Left kidney (tissue), 8 donors: ENCODE measurements around the gene SIRT7. TPM values are rescaled to one million over a fixed set of nuclear protein-coding genes. Genes with fewer than 3 reads are reported as not detected.

Experiments used
- DNase-seq: peaks from one replicate; pipeline ENCODE4 v3.0.0-alpha.2; 2013
- long read RNA-seq, 8 donors: transcript quantifications; one replicate each; lab custom pipeline, GENCODE V29; 2026
- polyA plus RNA-seq: library from polyadenylated mRNA; unstranded; fragments of 120-200 nt; gene quantifications from one replicate; pipeline ENCODE4 v1.2.1, GENCODE V29; 2013; ENCODE audit not compliant: insufficient read length

Gene SIRT7
- polyA plus RNA-seq, result 15.0 TPM
- long read RNA-seq, donor 1, partial matches to known transcripts, result 0 of 4 reads
- long read RNA-seq, donor 1, other reads (novel, unspliced or antisense), result 0 of 4 reads
- long read RNA-seq, donor 2, partial matches to known transcripts, result 0 of 4 reads
- long read RNA-seq, donor 2, other reads (novel, unspliced or antisense), result 0 of 4 reads
- long read RNA-seq, donor 3, partial matches to known transcripts, result 0 of 1 reads
- long read RNA-seq, donor 3, other reads (novel, unspliced or antisense), result 0 of 1 reads
- long read RNA-seq, donor 4, result 0 reads
- long read RNA-seq, donor 5, partial matches to known transcripts, result 0 of 7 reads
- long read RNA-seq, donor 5, other reads (novel, unspliced or antisense), result 0 of 7 reads
- long read RNA-seq, donor 6, partial matches to known transcripts, result 6 of 10 reads
- long read RNA-seq, donor 6, other reads (novel, unspliced or antisense), result 0 of 10 reads
- long read RNA-seq, donor 7, partial matches to known transcripts, result 0 of 3 reads
- long read RNA-seq, donor 7, other reads (novel, unspliced or antisense), result 0 of 3 reads
- long read RNA-seq, donor 8, partial matches to known transcripts, result 0 of 1 reads
- long read RNA-seq, donor 8, other reads (novel, unspliced or antisense), result 0 of 1 reads

GRCh38 chr17:81917565-81918332 lies at the start of gene SIRT7:
Gene SIRT7, minus strand, starts transcription at chr17:81918176. Its CDS starts 45 bp downstream, at chr17:81918131.
- peak; percentile 69 for DNase-seq

GRCh38 chr17:81967244-81967532 lies 49.2 kb upstream of the SIRT7 start:
- no peak for DNase-seq

- peak; percentile 66 for DNase-seq
Observed at GRCh38 chr17:81966343-81967243, 48.6 kb upstream of the SIRT7 start.

GRCh38 chr17:81964081-81964849 lies 46.3 kb upstream of the SIRT7 start:
- DNase-seq, result no peak

- DNase-seq, result no peak
Observed at GRCh38 chr17:81962499-81963441, 44.8 kb upstream of the SIRT7 start.

GRCh38 chr17:81961521-81962498 lies 43.8 kb upstream of the SIRT7 start:
- DNase-seq, result no peak

- no peak for DNase-seq
Observed at GRCh38 chr17:81961087-81961511, 43.1 kb upstream of the SIRT7 start, which contains the start of gene NOTUM. Gene NOTUM, minus strand, starts transcription at chr17:81961187. Its CDS starts 278 bp downstream, at chr17:81960909.

GRCh38 chr17:81960130-81960958 lies 42.4 kb upstream of the SIRT7 start:
- no peak for DNase-seq

GRCh38 chr17:81959362-81960129 lies 41.6 kb upstream of the SIRT7 start:
- no peak for DNase-seq

- DNase-seq, result no peak
Observed at GRCh38 chr17:81958633-81959342, 40.8 kb upstream of the SIRT7 start.

GRCh38 chr17:81957691-81958432 lies 39.9 kb upstream of the SIRT7 start:
- DNase-seq, result no peak

- no peak for DNase-seq
Observed at GRCh38 chr17:81956607-81957589, 38.9 kb upstream of the SIRT7 start.

GRCh38 chr17:81955756-81956544 lies 38.0 kb upstream of the SIRT7 start:
- DNase-seq, result no peak
